GM12892 (cell line): ENCODE results near the gene GANAB.

Source experiments
- DNase-seq: peaks from one replicate; pipeline ENCODE4 v3.0.0; 2011; ENCODE audit not compliant: insufficient read length
- FAIRE-seq: peaks from 2 replicates; lab custom pipeline; 2011; peaks lifted over from hg19 to GRCh38; lab: Jason Lieb, UNC
- POLR2A ChIP-seq: IDR thresholded peaks from 2 replicates; pipeline ENCODE4 v1.6.1; 2011; ENCODE audit warnings: low read depth, low read length, control low read depth
- POLR2AphosphoS5 ChIP-seq: IDR thresholded peaks from 2 replicates; pipeline ENCODE4 v1.6.1; 2011; ENCODE audit warnings: low read depth, low read length, control low read depth
- TAF1 ChIP-seq: IDR thresholded peaks from 2 replicates; pipeline ENCODE4 v1.6.1; 2011; ENCODE audit warnings: low read depth, mild to moderate bottlenecking, control low read depth, low read length, borderline replicate concordance

Gene GANAB

GRCh38 chr11:62613291-62613778, 33.1 kb downstream of the GANAB start:
- DNase-seq (no peak), FAIRE-seq (no peak)
- TF ChIP-seq POLR2A (no peak), POLR2AphosphoS5 (no peak), TAF1 (no peak)

- TF ChIP-seq POLR2A (peak; percentile 22; the same call in 1 of the 2 replicates), POLR2AphosphoS5 (no peak)
- DNase-seq (peak; percentile 96), FAIRE-seq (peak; percentile 100)
These were observed 33.8 kb downstream of the GANAB start, which contains the start of the genes EML3 and ROM1 for GRCh38 chr11:62612366-62613290. TSS of gene EML3 (minus strand) at chr11:62612775. CDS start at chr11:62612457, 318 bp downstream. TSS of gene ROM1 (plus strand) at chr11:62613257. CDS start at chr11:62613282, 25 bp downstream.

DNA sequence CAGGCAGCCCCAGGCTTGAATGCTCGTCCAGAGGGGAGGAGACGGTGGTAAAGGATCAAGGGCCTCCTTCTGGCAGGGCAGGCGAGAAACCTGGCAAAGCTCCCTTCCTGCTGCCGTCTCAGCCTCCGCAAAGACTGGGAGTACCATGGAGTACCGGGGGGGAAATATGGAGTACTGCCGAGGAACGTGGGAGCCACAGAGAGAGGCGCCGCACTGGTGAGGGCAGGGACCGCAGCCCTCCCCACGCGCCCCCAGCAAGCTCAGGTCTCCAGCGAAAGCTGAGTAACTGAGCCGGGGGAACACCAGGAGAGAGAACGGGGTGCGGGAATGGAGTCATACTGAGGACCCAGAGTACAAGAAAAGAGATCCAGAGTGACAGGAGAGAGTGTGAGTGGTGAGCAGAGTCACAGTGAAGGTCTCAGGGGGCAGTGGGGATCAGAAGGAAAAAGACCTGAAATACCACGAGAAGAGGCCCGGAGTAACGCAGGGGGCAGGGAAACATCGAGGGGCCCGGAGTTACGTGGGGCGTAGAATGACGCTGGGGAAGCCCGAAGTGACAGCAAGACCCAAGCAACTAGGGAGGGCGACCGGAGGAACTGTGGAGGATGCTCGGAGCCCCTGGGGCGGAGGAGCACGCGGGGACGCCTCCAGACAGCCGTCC, 34.6 kb downstream of the GANAB start:
- TF ChIP-seq POLR2A: no peak
- TF ChIP-seq TAF1: no peak
- TF ChIP-seq POLR2AphosphoS5: no peak
- peak; percentile 79 for FAIRE-seq
- DNase-seq: peak; percentile 75

DNA sequence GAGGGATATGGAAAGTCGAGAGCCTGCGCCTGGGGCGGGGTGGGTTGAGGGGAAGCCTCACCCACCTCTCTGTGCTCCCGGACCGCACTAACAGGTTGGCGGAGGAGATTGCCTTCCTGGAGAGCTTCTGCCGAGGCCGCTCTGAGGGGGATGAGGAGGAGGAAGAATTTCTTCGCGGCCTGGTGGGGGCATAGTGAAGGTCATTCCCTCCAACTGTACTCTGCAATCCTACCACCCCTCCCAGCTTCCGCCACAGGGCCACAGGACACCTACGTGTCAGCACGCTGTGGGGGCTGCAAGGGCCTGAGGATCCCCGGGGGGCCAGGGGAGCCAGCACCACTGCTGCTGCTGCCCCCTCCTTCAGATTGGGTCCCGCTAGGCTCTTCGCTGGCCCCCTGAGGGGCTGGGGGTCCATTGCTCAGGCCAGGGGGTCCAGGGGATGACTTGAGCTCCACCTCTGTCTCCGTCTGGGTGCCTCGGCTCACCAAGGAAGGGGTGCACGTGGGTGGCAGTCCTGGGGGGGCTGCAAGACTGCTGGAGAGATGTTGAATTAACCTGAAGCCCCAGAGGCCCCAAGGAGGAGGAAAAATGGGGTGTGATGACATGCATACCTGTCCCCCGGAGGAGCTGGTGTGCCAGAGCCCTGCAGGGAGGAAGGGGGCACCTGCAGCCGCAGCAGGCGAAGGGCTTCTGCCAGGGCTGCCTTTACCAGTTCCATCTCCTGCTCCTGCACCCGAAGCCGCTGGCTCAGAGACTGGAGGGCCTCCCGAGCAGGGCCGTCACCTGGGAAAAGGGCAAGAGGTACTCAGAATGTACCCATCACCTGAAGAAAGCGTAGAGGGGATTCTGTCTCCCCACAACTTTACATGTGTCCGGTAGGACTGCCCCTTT, 35.4 kb downstream of the GANAB start:
- DNase-seq (peak; percentile 31), FAIRE-seq (no peak)
- TF ChIP-seq POLR2A: no peak
- TF ChIP-seq POLR2AphosphoS5: no peak
- no peak for TF ChIP-seq TAF1

GRCh38 chr11:62610403-62610802, 36.0 kb downstream of the GANAB start:
- TF ChIP-seq POLR2AphosphoS5 (no peak), TAF1 (no peak), POLR2A (no peak)
- DNase-seq: no peak
- FAIRE-seq: no peak

DNA sequence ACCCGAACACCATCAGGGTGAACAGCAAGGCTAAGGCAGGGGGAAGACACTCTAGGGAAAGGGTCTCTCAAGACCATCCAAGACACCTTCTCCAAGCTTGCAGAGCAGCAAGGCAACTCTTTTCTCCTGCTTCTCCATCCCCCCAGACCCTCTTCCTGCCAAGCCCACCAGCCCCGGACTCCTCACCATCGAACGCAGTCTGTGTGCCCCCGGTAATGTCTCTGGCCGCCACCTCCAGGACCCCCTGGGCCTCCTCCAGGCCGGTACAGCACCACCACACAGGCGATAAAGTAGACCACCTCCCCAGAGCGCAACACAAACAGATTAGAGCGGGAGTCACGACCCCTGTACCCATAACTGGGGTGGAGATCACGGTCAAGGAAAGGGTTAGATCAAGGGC, 37.6 kb downstream of the GANAB start:
- no peak for FAIRE-seq
- TF ChIP-seq TAF1 (no peak), POLR2A (no peak), POLR2AphosphoS5 (no peak)
- no peak for DNase-seq

- no peak for DNase-seq
- peak; percentile 66 for FAIRE-seq
- TF ChIP-seq TAF1 (no peak), POLR2AphosphoS5 (no peak)
These were observed 38.7 kb downstream of the GANAB start for GRCh38 chr11:62607714-62608113.

- no peak for DNase-seq
- TF ChIP-seq POLR2AphosphoS5: no peak
- TF ChIP-seq TAF1: no peak
- TF ChIP-seq POLR2A: no peak
- no peak for FAIRE-seq
These were observed 40.5 kb downstream of the GANAB start for GRCh38 chr11:62605902-62606301.

DNA sequence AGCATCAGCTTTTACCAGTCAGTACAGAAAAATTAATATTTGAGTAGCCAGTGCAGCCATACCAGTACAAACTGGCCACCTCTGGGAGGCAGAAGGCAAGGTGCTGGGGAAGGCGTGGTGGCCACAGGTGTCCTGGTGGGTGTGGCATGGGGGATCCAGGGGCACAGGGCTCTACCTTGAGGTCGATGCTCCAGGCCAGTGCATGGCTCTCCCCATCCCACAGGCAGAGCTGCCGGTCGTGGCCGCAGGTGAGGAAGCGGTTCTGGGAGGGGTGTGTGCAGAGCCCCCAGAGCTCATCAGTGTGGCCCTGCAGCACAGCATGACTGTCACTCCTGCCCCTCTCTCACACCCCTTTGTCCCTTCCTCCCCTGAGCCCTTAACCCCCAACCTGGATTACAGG, 40.9 kb downstream of the GANAB start:
- TF ChIP-seq POLR2A: no peak
- no peak for TF ChIP-seq TAF1
- TF ChIP-seq POLR2AphosphoS5: no peak
- FAIRE-seq (no peak), DNase-seq (no peak)

DNA sequence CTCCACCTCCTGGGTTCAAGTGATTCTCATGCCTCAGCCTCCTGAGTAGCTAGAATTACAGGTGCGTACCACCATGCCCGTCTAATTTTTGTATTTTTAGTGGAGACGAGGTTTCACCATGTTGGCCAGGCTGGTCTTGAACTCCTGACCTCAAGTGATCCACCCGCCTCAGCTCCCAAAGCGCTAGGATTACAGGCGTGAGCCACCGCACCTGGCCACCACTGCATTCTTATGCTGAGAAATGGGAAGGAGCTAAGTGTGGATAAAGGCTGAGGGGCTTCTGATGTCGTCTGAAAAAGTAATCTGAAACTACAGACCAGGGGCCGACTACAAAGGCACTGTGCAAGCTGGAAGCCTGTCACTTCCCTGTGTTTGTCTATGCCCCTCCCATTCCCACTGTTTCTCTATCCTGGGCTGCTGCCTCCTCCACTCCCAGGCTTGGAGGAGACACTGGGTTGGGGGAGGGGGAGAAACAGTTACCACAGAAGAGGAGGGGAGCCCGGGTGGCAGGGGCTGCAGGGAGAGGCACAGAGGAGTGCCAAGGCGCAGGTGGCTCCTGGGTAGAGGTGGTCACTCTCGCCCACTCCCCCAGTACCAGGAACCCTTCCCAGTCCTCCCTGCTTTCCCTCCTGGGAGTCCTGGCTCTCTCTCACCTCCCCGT, 41.8 kb downstream of the GANAB start:
- TF ChIP-seq TAF1: no peak
- TF ChIP-seq POLR2A: no peak
- TF ChIP-seq POLR2AphosphoS5: no peak
- DNase-seq (no peak), FAIRE-seq (no peak)
